MCF 10A (cell line): ENCODE data around the gene PHAF1. TPM values are rescaled to one million over a fixed set of nuclear protein-coding genes. Genes with fewer than 3 reads are reported as not detected.

Experiments
- BruUV-seq: library from RNA; stranded (reverse); fragments of 400-500 nt; replicated peaks from 2 replicates; lab custom pipeline; 2021; lab: Mats Ljungman, UMichigan
- CTCF ChIA-PET: fragments of 300-600 bp; sonication (Branson Sonifier 250); formaldehyde crosslinking; extraction: SDS; loops from one replicate; lab custom pipeline; 2021; ENCODE audit warnings: antibody characterized with exemption, inconsistent platforms; lab: Yijun Ruan, JAX
- POLR2A ChIA-PET: fragments of 300-600, 350-650 bp; sonication (Branson Sonifier 250); formaldehyde crosslinking; extraction: SDS; loops from one replicate; lab custom pipeline; 2020; ENCODE audit warnings: antibody characterized with exemption, inconsistent platforms; lab: Yijun Ruan, JAX
- DNase-seq: peaks from one replicate; pipeline ENCODE4 v3.0.0-alpha.2; 2018; ENCODE audit not compliant: unreplicated experiment
- H3K27ac Mint-ChIP-seq: one replicate; pipeline ENCODE4 v1.8.0; 2022; ENCODE audit warnings: mild to moderate bottlenecking, low read depth, mixed read lengths; ENCODE audit not compliant: unreplicated experiment
- H3K27me3 Mint-ChIP-seq: one replicate; pipeline ENCODE4 v1.8.0; 2022; ENCODE audit warnings: mixed read lengths; ENCODE audit not compliant: insufficient read depth, unreplicated experiment
- H3K36me3 Mint-ChIP-seq: one replicate; pipeline ENCODE4 v1.8.0; 2022; ENCODE audit warnings: mild to moderate bottlenecking, moderate library complexity, mixed read lengths; ENCODE audit not compliant: insufficient read depth, unreplicated experiment
- H3K4me1 Mint-ChIP-seq: one replicate; pipeline ENCODE4 v1.8.0; 2022; ENCODE audit warnings: mixed read lengths; ENCODE audit not compliant: insufficient read depth, unreplicated experiment
- H3K4me3 Mint-ChIP-seq: one replicate; pipeline ENCODE4 v1.8.0; 2022; ENCODE audit warnings: mild to moderate bottlenecking, moderate library complexity, mixed read lengths; ENCODE audit not compliant: unreplicated experiment
- H3K9me3 Mint-ChIP-seq: one replicate; pipeline ENCODE4 v1.8.0; 2022; ENCODE audit warnings: mixed read lengths; ENCODE audit not compliant: unreplicated experiment
- CTCF ChIP-seq: fragments of 200-600 bp; IDR thresholded peaks from one replicate; pipeline ENCODE4 v1.8.0; 2022; ENCODE audit warnings: antibody characterized with exemption, mild to moderate bottlenecking; ENCODE audit not compliant: unreplicated experiment
- intact Hi-C: fragments of 100-400 bp; cut with micrococcal nuclease; formaldehyde crosslinking; loops from 2 replicates; pipeline ENCODE4 v1.14.1; 2022
- total RNA-seq: library from RNA; stranded (reverse); gene quantifications from 2 replicates; pipeline ENCODE4 v1.2.3, GENCODE V29; 2022

PHAF1 gene
- total RNA-seq, 1 experiment from 2014 or later: 14.5 TPM

- no peak overlapping the region for H3K27ac Mint-ChIP-seq
- H3K4me1 Mint-ChIP-seq: peaks cover 12% of the 10 kb centered on the region
- H3K4me3 Mint-ChIP-seq: peak overlapping the region; percentile 84
- TF ChIP-seq CTCF: no peak
- no peak for DNase-seq
- ChIA-PET POLR2A (interaction anchor here (0.6 to 4.6 kb wide), 8 partner anchors 9 to 174 kb away, joined by 3 to 94 read pairs (median 5); partner anchors contain the start of genes NOL3 and TMEM208), CTCF (interaction anchor here (0.7 to 5.1 kb wide), 10 partner anchors 11 to 221 kb away, joined by 3 to 29 read pairs (median 4); partner anchors contain the start of gene TMEM208)
- intact Hi-C loops: no loop called here
- peaks cover 13% of the 10 kb centered on the region for H3K36me3 Mint-ChIP-seq
- H3K27me3 Mint-ChIP-seq: no peaks in the 10 kb centered on the region
- TSS peak; percentile 21 for BruUV-seq
- H3K9me3 Mint-ChIP-seq: no peaks in the 10 kb centered on the region
Observed at GRCh38 chr16:67157892-67158635, 48.3 kb downstream of the PHAF1 start.

- ChIA-PET POLR2A (interaction anchor here (0.7 to 4.6 kb wide), 12 partner anchors 10 to 205 kb away, joined by 3 to 94 read pairs (median 4); partner anchors contain the start of genes E2F4, MATCAP1, NOL3 and PHAF1), CTCF (interaction anchor here (0.6 to 5.1 kb wide), 13 partner anchors 11 to 760 kb away, joined by 3 to 29 read pairs (median 3); partner anchors contain the start of gene NOL3)
- no peak overlapping the region for H3K27ac Mint-ChIP-seq
Observed at GRCh38 chr16:67158637-67159600, 49.2 kb downstream of the PHAF1 start.

GRCh38 chr16:67161595-67162058, 51.9 kb downstream of the PHAF1 start:
- CTCF ChIA-PET: interaction anchor here (0.6 to 2.7 kb wide), 5 partner anchors 13 to 28 kb away, joined by 3 to 10 read pairs (median 3); partner anchors contain the start of gene EXOC3L1
- peak overlapping the region; percentile 29 for H3K4me3 Mint-ChIP-seq

More at GRCh38 chr16:67158637-67159600, 49.2 kb downstream of the PHAF1 start:
- H3K4me3 Mint-ChIP-seq: peak overlapping the region; percentile 84
- H3K4me1 Mint-ChIP-seq: peaks cover 9% of the 10 kb centered on the region
- intact Hi-C loops: no loop called here
- H3K27me3 Mint-ChIP-seq: no peaks in the 10 kb centered on the region
- no peaks in the 10 kb centered on the region for H3K9me3 Mint-ChIP-seq
- no peak for TF ChIP-seq CTCF
- peaks cover 12% of the 10 kb centered on the region for H3K36me3 Mint-ChIP-seq
- no TSS peak for BruUV-seq
- peak; percentile 42 for DNase-seq

More at GRCh38 chr16:67161595-67162058, 51.9 kb downstream of the PHAF1 start:
- Mint-ChIP-seq H3K27me3 (no peaks in the 10 kb centered on the region), H3K9me3 (no peaks in the 10 kb centered on the region), H3K36me3 (peaks cover 12% of the 10 kb centered on the region), H3K4me1 (peaks cover 9% of the 10 kb centered on the region), H3K27ac (no peak overlapping the region)
- POLR2A ChIA-PET: interaction anchor here (1.1 to 4.6 kb wide), 6 partner anchors 9 to 165 kb away, joined by 3 to 94 read pairs (median 4); partner anchors contain the start of gene NOL3
- BruUV-seq: no TSS peak
- no peak for TF ChIP-seq CTCF
- intact Hi-C loops: loop anchor here (1.0 kb wide), 1 partner anchor 9 kb away; the partner anchor contains the start of gene NOL3
- DNase-seq: no peak
